SK-N-SH (cell line): ENCODE results near the gene SMARCC2.

Experiments used
- EZH2phosphoT487 ChIP-seq: fragments of 200-600 bp; sonication (generic); IDR thresholded peaks from 2 replicates; pipeline ENCODE4 v1.6.1; 2017; ENCODE audit warnings: low read depth, mixed run types, mild to moderate bottlenecking, antibody characterized with exemption, moderate library complexity, borderline replicate concordance
- GATA2 ChIP-seq: sonication (generic); formaldehyde crosslinking; IDR thresholded peaks from 2 replicates; pipeline ENCODE4 v1.5.0; 2020; ENCODE audit warnings: mild to moderate bottlenecking, missing genetic modification reagents
- POLR2AphosphoS5 ChIP-seq: IDR thresholded peaks from 2 replicates; pipeline ENCODE4 v1.6.1; 2012; ENCODE audit warnings: low read depth, low read length
- TF ChIP-seq, protein P1 (sequence below): fragments of 200-600 bp; sonication (generic); IDR thresholded peaks from 2 replicates; pipeline ENCODE4 v1.6.1; 2017; ENCODE audit warnings: antibody characterized with exemption, mild to moderate bottlenecking, moderate library complexity
- TF ChIP-seq, protein P2 (sequence below): IDR thresholded peaks from 2 replicates; pipeline ENCODE4 v1.6.1; 2012; ENCODE audit warnings: mild to moderate bottlenecking, low read depth, low read length, moderate library complexity

DNA sequence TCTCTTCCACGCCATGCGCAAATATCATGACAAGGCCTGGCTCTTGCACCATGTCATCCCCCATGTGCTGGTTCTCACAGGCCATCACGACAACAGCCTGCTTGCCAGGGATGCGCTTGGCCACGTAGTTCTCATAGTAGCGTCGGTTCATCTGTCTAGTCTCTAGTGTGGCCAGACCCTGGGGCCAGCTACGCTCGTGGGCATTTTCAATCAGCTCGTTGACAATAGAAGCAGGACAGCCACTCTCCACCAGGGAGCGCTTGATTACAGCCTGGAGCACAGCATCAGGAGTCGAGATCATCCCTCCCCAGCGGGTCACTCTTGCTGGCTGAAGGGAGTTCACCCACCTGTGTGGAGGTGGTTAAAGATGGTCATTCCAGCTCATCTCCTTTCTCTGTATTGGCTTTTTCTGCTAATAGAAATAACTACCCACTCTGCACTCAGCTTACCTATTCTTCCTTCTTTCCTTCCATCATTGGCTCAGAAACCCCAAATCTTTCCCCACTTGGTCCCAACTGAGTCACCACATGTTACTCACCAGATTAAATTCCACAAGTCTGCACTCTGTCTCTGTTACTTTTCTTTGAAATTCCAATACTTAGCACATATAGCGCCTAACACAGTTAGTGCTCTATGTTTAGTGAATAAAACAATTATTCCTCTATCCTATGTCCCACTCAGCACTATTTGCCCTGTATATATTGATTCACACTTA, 17.3 kb upstream of the SMARCC2 start:
- TF ChIP-seq EZH2phosphoT487 (no peak), POLR2AphosphoS5 (no peak), GATA2 (no peak)
- TF ChIP-seq, protein P1, sequence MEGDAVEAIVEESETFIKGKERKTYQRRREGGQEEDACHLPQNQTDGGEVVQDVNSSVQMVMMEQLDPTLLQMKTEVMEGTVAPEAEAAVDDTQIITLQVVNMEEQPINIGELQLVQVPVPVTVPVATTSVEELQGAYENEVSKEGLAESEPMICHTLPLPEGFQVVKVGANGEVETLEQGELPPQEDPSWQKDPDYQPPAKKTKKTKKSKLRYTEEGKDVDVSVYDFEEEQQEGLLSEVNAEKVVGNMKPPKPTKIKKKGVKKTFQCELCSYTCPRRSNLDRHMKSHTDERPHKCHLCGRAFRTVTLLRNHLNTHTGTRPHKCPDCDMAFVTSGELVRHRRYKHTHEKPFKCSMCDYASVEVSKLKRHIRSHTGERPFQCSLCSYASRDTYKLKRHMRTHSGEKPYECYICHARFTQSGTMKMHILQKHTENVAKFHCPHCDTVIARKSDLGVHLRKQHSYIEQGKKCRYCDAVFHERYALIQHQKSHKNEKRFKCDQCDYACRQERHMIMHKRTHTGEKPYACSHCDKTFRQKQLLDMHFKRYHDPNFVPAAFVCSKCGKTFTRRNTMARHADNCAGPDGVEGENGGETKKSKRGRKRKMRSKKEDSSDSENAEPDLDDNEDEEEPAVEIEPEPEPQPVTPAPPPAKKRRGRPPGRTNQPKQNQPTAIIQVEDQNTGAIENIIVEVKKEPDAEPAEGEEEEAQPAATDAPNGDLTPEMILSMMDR = peak; percentile 66
- TF ChIP-seq, protein P2, sequence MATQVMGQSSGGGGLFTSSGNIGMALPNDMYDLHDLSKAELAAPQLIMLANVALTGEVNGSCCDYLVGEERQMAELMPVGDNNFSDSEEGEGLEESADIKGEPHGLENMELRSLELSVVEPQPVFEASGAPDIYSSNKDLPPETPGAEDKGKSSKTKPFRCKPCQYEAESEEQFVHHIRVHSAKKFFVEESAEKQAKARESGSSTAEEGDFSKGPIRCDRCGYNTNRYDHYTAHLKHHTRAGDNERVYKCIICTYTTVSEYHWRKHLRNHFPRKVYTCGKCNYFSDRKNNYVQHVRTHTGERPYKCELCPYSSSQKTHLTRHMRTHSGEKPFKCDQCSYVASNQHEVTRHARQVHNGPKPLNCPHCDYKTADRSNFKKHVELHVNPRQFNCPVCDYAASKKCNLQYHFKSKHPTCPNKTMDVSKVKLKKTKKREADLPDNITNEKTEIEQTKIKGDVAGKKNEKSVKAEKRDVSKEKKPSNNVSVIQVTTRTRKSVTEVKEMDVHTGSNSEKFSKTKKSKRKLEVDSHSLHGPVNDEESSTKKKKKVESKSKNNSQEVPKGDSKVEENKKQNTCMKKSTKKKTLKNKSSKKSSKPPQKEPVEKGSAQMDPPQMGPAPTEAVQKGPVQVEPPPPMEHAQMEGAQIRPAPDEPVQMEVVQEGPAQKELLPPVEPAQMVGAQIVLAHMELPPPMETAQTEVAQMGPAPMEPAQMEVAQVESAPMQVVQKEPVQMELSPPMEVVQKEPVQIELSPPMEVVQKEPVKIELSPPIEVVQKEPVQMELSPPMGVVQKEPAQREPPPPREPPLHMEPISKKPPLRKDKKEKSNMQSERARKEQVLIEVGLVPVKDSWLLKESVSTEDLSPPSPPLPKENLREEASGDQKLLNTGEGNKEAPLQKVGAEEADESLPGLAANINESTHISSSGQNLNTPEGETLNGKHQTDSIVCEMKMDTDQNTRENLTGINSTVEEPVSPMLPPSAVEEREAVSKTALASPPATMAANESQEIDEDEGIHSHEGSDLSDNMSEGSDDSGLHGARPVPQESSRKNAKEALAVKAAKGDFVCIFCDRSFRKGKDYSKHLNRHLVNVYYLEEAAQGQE = no peak
